ENCODE data around the gene MAP3K8. TPM values are rescaled to one million over a fixed set of nuclear protein-coding genes. Genes with fewer than 3 reads are reported as not detected.
A peak's percentile ranks its signal among the peaks of the same experiment; 100 is the strongest.

The MAP3K8 gene
- total RNA-seq, 1 donor from 2014 or later: 160 TPM

GRCh38 chr10:30411263-30411662 lies 22.7 kb upstream of the MAP3K8 start:
- POLR2A ChIA-PET: interaction anchor here (14.2 kb wide), 1 partner anchor 24 kb away, joined by 427 read pairs; the partner anchor contains the start of gene MAP3K8

GRCh38 chr10:30412901-30413300 lies 21.1 kb upstream of the MAP3K8 start:
- no peak for ATAC-seq (ENCODE audit: low read depth)
- no peak for TF ChIP-seq CTCF (IDR thresholded peaks at IDR 0.05)
- Mint-ChIP-seq H3K27me3 (no peaks in the 10 kb centered on the region), H3K36me3 (ENCODE audit: low read depth) (no peaks in the 10 kb centered on the region), H3K27ac (no peak overlapping the region), H3K4me3 (no peak overlapping the region), H3K9me3 (no peaks in the 10 kb centered on the region), H3K4me1 (peaks cover 33% of the 10 kb centered on the region)
- POLR2A ChIA-PET: interaction anchor here (0.6 to 14.2 kb wide), 5 partner anchors 15 to 120 kb away, joined by 4 to 427 read pairs (median 7); partner anchors contain the start of gene MAP3K8
- intact Hi-C loops (cut with micrococcal nuclease): no loop called here
- CTCF ChIA-PET: interaction anchor here (1.0 to 4.2 kb wide), 8 partner anchors 25 to 178 kb away, joined by 3 to 42 read pairs (median 11); no protein-coding TSS in a partner anchor
- no peak for DNase-seq

More at GRCh38 chr10:30411263-30411662, 22.7 kb upstream of the MAP3K8 start:
- Mint-ChIP-seq H3K4me3 (no peak overlapping the region), H3K27me3 (no peaks in the 10 kb centered on the region), H3K36me3 (ENCODE audit: low read depth) (peaks cover 1% of the 10 kb centered on the region), H3K4me1 (peaks cover 19% of the 10 kb centered on the region), H3K27ac (no peak overlapping the region), H3K9me3 (no peaks in the 10 kb centered on the region)
- ATAC-seq (ENCODE audit: low read depth) (no peak), DNase-seq (no peak)
- no peak for TF ChIP-seq CTCF (IDR thresholded peaks at IDR 0.05)
- intact Hi-C loops (cut with micrococcal nuclease): no loop called here
- CTCF ChIA-PET: interaction anchor here (3.0 to 4.2 kb wide), 3 partner anchors 122 to 179 kb away, joined by 9 to 42 read pairs (median 26); no protein-coding TSS in a partner anchor

- Mint-ChIP-seq H3K4me1 (peaks cover 45% of the 10 kb centered on the region), H3K9me3 (no peaks in the 10 kb centered on the region), H3K27ac (peak overlapping the region; percentile 73), H3K36me3 (ENCODE audit: low read depth) (no peaks in the 10 kb centered on the region), H3K27me3 (no peaks in the 10 kb centered on the region), H3K4me3 (no peak overlapping the region)
- TF ChIP-seq CTCF (IDR thresholded peaks at IDR 0.05): peak; percentile 70
- ATAC-seq (ENCODE audit: low read depth): peak; percentile 67
- ChIA-PET CTCF (interaction anchor here (0.6 to 4.2 kb wide), 20 partner anchors 9 to 177 kb away, joined by 3 to 42 read pairs (median 6); partner anchors contain the start of gene MAP3K8), POLR2A (interaction anchor here (0.6 to 14.2 kb wide), 11 partner anchors 9 to 1445 kb away, joined by 3 to 427 read pairs (median 5); partner anchors contain the start of gene MAP3K8)
- no peak for DNase-seq
- intact Hi-C loops (cut with micrococcal nuclease): loop anchor here (1.0 to 2.0 kb wide), 5 partner anchors 22 to 177 kb away; no protein-coding TSS in a partner anchor
These were observed 19.9 kb upstream of the MAP3K8 start for GRCh38 chr10:30413996-30414576.

GRCh38 chr10:30415593-30415992 lies 18.4 kb upstream of the MAP3K8 start:
- ATAC-seq (ENCODE audit: low read depth): peak; percentile 37
- DNase-seq: no peak
- ChIA-PET CTCF (interaction anchor here (0.7 to 3.3 kb wide), 9 partner anchors 16 to 176 kb away, joined by 3 to 18 read pairs (median 4); no protein-coding TSS in a partner anchor), POLR2A (interaction anchor here (0.7 to 14.2 kb wide), 9 partner anchors 12 to 117 kb away, joined by 4 to 427 read pairs (median 6); partner anchors contain the start of gene MAP3K8)
- peak overlapping the region; percentile 78 for H3K4me3 Mint-ChIP-seq
- H3K9me3 Mint-ChIP-seq: no peaks in the 10 kb centered on the region
- TF ChIP-seq CTCF (IDR thresholded peaks at IDR 0.05): no peak
- intact Hi-C loops (cut with micrococcal nuclease): loop anchor here (1.0 to 2.0 kb wide), 4 partner anchors 19 to 172 kb away; partner anchors contain the start of gene MAP3K8
- H3K27ac Mint-ChIP-seq: peak overlapping the region; percentile 98
- H3K27me3 Mint-ChIP-seq: no peaks in the 10 kb centered on the region
- no peaks in the 10 kb centered on the region for H3K36me3 Mint-ChIP-seq (ENCODE audit: low read depth)
- peaks cover 60% of the 10 kb centered on the region for H3K4me1 Mint-ChIP-seq

- Mint-ChIP-seq H3K4me3 (no peak overlapping the region), H3K9me3 (no peaks in the 10 kb centered on the region), H3K27me3 (no peaks in the 10 kb centered on the region), H3K4me1 (peaks cover 75% of the 10 kb centered on the region), H3K36me3 (ENCODE audit: low read depth) (no peaks in the 10 kb centered on the region), H3K27ac (peak overlapping the region; percentile 98)
- ATAC-seq (ENCODE audit: low read depth) (no peak), DNase-seq (no peak)
- intact Hi-C loops (cut with micrococcal nuclease): no loop called here
- POLR2A ChIA-PET: interaction anchor here (0.6 to 14.2 kb wide), 6 partner anchors 11 to 112 kb away, joined by 7 to 427 read pairs (median 34); partner anchors contain the start of gene MAP3K8
- TF ChIP-seq CTCF (IDR thresholded peaks at IDR 0.05): no peak
- CTCF ChIA-PET: interaction anchor here (1.2 to 2.6 kb wide), 2 partner anchors 117 to 174 kb away, joined by 3 to 13 read pairs; no protein-coding TSS in a partner anchor
These were observed 16.7 kb upstream of the MAP3K8 start for GRCh38 chr10:30417301-30417700.

All from activated B cell treated with CpG ODN at 0.5 μM for 24 hours (primary cell).